GM12892 (cell line): ENCODE data around the gene TPD52L1.

Experiments
- DNase-seq: peaks from one replicate; pipeline ENCODE4 v3.0.0; 2011; ENCODE audit not compliant: insufficient read length
- FAIRE-seq: peaks from 2 replicates; lab custom pipeline; 2011; peaks lifted over from hg19 to GRCh38; lab: Jason Lieb, UNC
- POLR2A ChIP-seq: IDR thresholded peaks from 2 replicates; pipeline ENCODE4 v1.6.1; 2011; ENCODE audit warnings: low read depth, low read length, control low read depth
- POLR2AphosphoS5 ChIP-seq: IDR thresholded peaks from 2 replicates; pipeline ENCODE4 v1.6.1; 2011; ENCODE audit warnings: low read depth, low read length, control low read depth
- TAF1 ChIP-seq: IDR thresholded peaks from 2 replicates; pipeline ENCODE4 v1.6.1; 2011; ENCODE audit warnings: low read depth, mild to moderate bottlenecking, control low read depth, low read length, borderline replicate concordance

TPD52L1 gene

DNA sequence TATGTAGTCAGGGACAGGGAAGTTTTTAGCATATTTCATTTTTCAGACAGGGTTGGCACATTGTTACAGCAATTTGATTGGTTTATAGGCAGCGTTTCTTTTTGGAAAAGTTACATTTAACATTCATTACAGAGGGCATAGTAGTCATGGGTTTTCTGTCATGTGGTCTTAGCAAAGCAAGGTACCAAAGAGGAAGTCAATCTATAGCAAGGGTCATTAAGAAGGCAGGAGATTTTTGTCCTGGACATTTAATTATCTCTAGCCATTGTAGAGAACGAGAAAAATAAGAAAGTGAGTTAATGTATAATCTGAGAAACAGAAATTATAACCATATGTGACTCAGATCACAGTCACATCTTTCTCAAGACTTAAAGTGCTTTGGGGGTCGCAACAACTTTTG, 47.4 kb downstream of the TPD52L1 start:
- no peak for DNase-seq
- FAIRE-seq, result no peak
- no peak for TF ChIP-seq POLR2A
- TF ChIP-seq TAF1, result no peak
- no peak for TF ChIP-seq POLR2AphosphoS5

DNA sequence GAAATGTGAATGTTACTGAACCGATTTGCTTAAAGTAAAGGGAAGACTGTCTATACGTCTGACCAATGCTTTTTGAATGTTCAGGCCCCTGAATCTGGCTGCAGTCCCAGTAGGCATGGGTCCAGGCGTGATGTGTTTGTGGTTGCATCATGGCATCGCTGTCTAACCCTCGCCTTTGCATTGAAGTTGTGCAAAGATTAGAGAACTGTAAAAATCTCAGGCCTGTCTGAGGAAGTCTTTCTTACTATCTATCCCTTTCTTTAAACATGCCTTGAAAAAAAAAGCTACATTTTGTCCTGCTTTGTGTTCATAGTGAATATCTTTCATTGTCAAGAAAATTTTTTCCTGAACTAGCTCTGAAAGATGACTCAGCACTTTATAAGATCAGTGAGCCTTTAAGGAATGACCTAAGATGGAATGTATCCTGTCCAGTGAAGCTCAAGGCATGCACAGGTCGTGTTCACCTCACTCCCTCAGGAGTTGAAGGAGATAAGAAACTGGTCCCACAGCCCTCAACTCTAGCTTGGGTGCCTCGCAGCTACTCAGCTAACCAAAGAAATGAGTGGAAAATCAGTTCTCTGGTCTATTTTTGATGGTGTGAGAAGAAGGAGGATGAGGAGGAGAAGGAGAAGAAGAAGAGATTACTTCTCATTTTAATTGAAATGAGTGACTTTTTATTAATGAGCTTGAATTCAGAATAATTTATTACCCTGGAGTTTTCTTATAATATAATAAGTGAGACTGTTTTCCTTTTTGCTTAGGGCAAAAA, 48.6 kb downstream of the TPD52L1 start:
- TF ChIP-seq POLR2AphosphoS5, result no peak
- no peak for TF ChIP-seq POLR2A
- TF ChIP-seq TAF1, result no peak
- no peak for FAIRE-seq
- DNase-seq, result no peak

DNA sequence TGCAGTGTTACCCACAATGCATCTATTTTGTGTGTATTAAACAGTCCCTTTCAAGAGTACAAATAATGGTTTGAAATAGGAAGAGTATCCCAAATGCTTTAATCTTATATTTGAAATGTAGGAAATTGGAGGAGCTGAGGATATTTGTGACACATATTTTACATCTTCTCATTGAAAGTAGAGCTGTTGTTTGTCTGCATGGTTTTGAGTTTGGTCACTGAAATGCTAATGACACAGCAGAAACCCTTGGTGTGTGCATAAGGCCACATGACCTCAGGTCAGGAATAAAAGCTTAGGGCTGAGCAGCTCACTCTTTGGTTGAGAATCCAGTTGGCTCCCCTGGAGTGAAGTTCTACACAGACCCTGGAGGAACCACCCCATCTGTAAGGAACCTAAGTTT, 49.8 kb downstream of the TPD52L1 start:
- TF ChIP-seq POLR2AphosphoS5 (no peak), TAF1 (no peak), POLR2A (no peak)
- no peak for FAIRE-seq
- DNase-seq, result no peak

DNA sequence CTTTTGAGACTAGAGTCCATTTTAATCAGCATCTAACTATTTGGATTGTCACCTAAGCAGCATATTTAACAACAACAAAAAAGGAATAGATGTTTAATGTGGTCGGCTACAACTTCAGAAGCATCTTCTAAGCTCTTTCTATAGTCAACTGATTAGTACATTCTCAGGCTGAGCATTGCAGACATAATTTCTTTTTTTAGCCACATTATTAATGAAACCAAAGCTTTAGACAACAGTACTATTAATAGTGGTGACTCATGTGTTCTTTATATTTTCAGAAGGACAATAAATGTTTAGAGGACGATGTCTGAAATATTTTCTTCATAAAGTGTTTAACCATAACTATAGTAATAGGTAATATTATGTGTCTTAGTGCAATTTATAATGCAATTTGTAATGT, 52.4 kb downstream of the TPD52L1 start:
- FAIRE-seq, result no peak
- no peak for DNase-seq
- TF ChIP-seq POLR2AphosphoS5 (no peak), POLR2A (no peak), TAF1 (no peak)

DNA sequence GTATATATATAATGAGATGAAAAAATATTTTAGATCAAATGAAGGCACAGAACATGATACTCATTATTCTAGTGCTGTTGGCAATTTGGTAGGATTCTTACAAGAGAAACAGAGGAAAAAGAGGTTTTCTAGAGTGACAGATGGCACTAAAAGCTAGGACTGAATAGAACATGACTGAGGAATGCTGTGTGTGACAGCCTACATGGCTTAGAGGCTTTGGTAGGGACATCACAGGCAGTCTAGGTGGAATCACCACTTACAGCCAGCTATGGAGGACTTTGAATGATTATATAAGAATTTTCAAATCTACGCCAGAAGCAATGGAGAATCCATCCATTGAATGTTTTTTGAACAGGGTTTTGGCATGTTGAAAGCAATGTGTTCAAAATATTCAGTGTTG, 52.8 kb downstream of the TPD52L1 start:
- DNase-seq, result no peak
- TF ChIP-seq TAF1 (no peak), POLR2AphosphoS5 (no peak), POLR2A (no peak)
- no peak for FAIRE-seq

DNA sequence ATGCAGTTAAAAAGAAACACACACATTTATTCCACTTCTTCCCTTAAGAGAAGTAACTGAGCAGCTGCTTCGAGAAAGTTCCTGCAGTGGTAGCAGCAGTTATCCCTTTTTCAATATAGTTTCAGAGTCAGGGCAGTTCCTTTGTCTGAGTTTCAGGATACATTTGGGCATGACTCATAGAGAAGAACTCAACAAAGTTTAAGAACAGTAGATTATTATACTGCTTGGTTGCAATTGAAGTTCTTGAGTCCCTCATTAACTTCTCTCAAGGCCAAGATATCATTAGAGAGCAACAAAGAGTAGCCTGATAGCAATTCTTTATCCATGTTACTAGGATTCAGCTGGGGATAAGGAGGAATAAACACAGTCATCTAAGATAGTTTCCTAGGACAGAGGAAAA, 54.4 kb downstream of the TPD52L1 start:
- no peak for DNase-seq
- FAIRE-seq, result no peak
- TF ChIP-seq POLR2AphosphoS5 (no peak), POLR2A (no peak), TAF1 (no peak)

DNA sequence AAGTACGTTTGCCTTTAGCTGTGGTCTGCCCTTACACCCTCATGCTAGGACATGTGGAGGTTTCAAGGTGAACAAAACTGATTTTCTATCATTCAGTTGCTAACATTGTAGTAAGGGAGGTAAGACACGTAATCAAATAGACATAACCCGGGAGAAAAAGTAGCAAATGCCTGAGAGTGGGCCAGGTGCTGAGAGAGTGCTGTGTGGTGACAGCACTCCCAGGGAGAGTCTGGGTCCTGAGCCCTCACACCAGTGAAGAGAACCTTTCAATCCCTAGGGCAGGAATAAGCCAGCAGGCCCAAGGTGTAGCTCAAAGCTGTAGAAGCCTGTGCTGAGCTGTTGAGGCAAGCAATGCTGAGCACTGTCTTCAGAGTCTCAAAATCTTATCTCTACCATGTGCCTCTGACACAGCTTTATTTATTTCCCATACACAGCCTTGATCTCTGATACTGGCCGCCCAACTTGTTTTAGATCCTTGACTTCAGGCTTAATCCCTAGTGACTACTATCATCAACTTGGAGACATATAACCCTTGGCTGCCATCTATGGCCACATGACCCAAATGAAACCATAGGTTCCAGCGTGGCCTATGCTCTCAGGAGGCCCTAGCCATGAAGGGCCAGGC, 55.2 kb downstream of the TPD52L1 start:
- FAIRE-seq (no peak), DNase-seq (no peak)
- TF ChIP-seq POLR2AphosphoS5 (no peak), TAF1 (no peak), POLR2A (no peak)

DNA sequence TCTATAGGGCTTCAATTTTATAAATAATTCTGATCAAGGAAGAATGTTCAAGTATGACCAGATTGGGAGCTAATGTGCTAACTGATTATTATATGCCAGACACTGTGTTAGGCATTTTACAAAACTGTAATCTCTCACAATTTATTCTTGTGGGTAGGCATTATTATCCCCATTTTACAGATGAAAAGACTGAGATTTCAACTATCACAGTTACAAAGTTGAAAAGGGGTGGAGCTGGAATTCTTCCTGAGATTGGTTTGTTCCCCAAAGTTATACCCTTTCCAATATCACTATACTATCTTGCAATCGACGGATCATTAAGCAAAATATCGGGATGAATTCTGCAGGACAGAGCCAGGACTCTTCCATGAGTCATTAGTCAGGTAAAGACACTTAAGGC, 57.1 kb downstream of the TPD52L1 start:
- no peak for FAIRE-seq
- TF ChIP-seq TAF1, result no peak
- DNase-seq, result no peak

DNA sequence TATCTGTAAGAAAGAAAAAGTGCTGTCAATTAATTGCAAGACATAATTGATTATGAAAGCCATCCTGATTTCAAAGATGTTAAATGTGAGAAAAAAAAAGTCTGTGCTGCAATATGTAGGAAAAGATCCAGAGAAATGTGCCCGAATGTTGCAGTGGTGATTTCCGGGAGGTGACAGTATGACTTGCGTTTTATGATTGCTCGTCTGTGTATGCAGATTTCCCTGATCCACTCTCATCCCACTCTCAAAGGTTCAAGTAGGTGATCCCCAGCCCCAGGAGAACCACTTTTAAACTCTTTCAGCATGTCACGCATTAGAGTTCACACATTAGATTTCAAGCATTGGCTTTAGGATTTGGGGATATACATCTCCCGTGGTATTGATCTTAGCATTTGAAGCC, 57.8 kb downstream of the TPD52L1 start:
- no peak for FAIRE-seq
- no peak for TF ChIP-seq POLR2A
- TF ChIP-seq TAF1, result no peak
- TF ChIP-seq POLR2AphosphoS5, result no peak
- DNase-seq, result no peak

DNA sequence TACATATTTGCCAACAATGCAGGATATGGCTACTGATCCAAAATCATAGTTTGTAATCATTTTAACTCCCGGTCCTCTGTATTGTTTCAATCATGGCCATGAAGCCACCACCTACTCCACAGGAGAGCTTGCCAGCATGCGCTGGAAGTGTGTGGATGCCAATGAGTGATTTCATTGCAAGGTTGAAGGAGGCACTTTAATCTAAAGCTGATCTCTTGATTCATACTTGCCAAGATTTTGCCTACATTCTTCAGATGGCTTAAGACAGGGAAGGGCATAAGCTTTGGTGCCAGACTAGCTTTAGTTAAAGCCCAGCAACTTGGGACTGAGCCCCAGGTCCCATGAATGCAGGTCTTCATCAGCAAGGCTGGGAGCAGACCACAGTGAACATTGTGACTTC, 58.8 kb downstream of the TPD52L1 start:
- FAIRE-seq (no peak), DNase-seq (no peak)
- TF ChIP-seq TAF1 (no peak), POLR2A (no peak), POLR2AphosphoS5 (no peak)

DNA sequence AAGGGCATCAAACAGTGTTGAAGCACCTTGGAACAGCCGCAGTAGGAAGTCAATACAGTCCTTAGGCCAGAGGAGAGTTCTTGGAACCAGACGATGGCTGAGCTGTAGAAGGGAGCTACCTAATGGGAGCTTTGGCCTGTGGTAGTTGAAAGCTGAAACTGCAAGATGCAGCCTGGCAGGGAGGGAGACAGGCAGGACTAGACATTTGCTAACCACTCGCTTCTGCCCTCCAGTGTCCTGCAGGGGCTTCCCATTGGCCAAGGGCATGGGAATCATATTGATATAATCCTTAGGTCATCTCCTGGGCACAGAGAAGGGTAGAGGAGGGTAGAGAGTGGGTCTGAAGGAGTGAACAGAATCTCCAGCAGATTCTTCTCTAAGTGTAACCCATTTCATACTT, 60.4 kb downstream of the TPD52L1 start:
- no peak for FAIRE-seq
- DNase-seq, result no peak
- TF ChIP-seq POLR2AphosphoS5, result no peak

DNA sequence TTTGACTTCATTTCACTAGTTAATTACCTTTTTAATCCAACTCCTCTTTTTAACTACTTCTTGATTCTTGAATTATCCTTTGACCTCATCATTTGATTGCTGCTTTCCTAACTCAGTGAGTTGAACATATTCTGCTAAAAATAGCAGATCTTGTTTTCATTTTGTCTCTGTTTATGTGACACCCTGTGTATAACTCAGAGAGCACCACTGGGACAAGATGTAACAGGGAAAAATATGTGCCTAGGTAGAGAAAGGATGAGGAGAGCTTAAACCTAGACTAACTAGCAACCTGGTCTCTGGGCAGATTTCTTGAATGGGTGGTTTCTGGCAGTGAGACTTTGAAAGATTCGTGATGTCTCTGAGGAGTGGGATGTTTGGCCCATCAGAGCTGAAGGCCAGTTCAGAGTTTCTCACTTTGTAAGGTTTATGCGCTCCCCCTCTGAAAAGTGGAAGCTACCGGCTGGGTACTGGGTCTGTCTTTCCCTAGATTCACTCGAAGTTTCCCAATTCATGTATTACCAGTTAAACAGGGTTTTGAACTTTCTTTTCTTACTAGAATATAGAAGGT, 61.8 kb downstream of the TPD52L1 start:
- DNase-seq (no peak), FAIRE-seq (no peak)
- TF ChIP-seq POLR2AphosphoS5 (no peak), POLR2A (no peak), TAF1 (no peak)
